ENCODE measurements around the gene DGCR6L.
"Not testable (repeated sequence)": the region's sequence is repeated elsewhere in the genome, so short reads cannot be mapped to it uniquely, and the experiment has no call there.

DGCR6L gene

GRCh38 chr22:20273758-20274181, 46.1 kb downstream of the DGCR6L start:
- DNase-seq = no peak

DNA sequence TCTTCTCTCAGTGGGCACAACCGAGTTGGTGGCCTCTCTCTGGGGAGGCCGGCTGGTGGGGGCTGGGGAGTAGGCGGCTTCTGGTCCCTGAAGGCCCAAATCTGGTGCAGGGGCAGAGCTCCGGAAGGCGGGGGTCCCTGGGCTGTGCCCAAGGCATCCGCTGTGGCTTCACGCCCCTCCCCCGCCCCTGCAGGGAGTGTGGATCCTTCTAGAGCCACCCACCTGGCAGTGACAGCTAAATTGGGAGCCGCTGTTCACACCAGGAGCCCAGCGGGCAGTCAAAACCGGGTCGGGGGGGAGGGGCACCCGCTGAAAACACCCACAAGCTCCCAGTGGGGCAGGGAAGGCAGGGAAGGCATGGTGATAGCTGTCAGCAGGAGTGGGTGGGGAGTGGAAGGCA, 47.2 kb downstream of the DGCR6L start:
- no peak for DNase-seq

GRCh38 chr22:20272174-20272573, 47.7 kb downstream of the DGCR6L start:
- DNase-seq = no peak

DNA sequence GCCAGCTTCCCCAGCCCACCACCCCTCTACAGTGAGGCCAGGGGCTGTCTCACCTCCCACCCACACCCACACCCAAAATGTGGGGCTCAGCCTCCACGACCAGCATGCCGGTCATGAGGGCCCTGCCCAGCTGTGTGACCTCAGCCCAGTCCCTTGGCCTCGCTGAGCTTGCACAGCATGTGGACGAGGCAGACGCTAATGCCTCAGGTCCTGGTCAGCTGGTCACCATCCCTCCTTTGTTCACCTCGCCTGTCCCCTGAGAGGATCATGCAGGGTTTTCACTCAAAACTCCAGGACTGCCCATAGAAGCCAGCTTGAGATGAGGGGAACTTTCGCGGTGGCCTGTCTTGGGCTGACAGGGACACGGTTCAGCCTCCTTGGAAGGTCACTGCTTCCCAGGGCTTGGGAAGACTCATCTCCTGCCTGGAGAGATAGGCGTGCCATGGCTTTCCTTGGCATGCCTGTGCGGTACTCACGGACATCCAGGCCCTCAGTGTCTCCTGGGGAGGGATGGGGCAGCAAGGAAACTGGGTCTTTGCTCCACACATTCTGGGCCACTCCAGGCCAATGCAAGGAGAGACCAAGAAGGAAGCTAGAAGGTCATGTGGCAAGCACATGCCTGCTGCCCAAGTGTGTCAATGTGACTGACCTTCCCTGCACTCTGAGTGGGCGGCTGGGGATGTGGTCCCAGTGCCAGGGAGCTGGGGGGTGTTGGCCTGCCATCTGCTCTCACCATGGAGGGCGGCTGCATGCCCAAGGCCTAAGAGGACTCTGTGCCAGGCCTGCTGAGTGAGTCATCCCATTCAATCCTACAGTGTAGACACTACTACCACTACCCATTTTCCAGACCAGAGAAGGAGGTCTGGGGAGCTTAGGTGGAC, 48.5 kb downstream of the DGCR6L start:
- DNase-seq = no peak

- not testable (repeated sequence) for DNase-seq
These were observed 49.4 kb downstream of the DGCR6L start for GRCh38 chr22:20270190-20271113.

GRCh38 chr22:20269673-20270072, 50.2 kb downstream of the DGCR6L start:
- not testable (repeated sequence) for DNase-seq

GRCh38 chr22:20269201-20269600, 50.7 kb downstream of the DGCR6L start:
- DNase-seq = not testable (repeated sequence)

GRCh38 chr22:20268279-20269012, 51.4 kb downstream of the DGCR6L start, which contains the start of gene RTN4R:
RTN4R (minus strand) TSS chr22:20268318; CDS start chr22:20268092, 226 bp downstream.
- DNase-seq = peak; percentile 38 to 51

DNA sequence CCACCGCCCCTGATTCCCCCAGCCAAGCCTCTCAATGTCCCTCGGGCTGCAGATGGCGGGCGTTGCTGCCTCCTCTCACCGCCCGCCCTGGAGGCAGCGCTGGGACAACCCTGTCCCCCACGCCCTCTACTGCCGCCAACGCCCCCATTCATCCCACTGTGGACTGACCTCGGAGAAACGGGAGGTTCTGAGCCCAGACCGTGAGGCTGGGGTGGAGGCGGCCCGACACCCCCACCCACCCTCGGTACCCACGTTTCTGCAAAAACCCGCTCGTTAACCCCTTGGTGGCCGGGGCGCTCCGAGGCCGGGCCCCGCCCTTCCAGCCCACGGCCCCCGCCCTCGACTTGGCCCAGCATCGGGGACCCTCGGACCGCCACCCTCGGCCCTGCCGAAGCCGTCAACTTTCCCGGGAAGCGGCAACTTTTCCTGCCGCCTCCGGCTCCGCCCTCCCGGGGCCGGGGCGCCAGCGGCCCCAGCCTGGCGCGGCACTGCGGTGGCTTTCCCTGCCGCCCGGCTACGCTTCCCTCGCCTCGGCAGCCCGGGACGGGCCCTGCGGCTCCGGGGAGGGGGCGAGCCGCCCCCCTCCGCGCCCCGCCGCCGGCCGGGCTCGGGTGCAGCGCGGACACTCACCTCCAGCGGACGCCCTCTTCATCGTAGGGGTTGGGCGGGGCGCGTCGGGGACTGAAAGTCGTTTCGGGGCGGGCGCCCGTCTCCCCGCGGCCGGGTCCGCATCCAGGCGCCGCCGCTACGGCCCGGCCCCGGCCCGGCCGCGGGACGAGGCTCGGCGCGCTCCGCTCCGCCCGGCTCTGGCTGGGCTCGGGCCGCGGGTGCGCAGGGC, 52.2 kb downstream of the DGCR6L start:
- no peak for DNase-seq

GRCh38 chr22:20266667-20267440, 53.0 kb downstream of the DGCR6L start:
- DNase-seq = not testable (repeated sequence)

DNA sequence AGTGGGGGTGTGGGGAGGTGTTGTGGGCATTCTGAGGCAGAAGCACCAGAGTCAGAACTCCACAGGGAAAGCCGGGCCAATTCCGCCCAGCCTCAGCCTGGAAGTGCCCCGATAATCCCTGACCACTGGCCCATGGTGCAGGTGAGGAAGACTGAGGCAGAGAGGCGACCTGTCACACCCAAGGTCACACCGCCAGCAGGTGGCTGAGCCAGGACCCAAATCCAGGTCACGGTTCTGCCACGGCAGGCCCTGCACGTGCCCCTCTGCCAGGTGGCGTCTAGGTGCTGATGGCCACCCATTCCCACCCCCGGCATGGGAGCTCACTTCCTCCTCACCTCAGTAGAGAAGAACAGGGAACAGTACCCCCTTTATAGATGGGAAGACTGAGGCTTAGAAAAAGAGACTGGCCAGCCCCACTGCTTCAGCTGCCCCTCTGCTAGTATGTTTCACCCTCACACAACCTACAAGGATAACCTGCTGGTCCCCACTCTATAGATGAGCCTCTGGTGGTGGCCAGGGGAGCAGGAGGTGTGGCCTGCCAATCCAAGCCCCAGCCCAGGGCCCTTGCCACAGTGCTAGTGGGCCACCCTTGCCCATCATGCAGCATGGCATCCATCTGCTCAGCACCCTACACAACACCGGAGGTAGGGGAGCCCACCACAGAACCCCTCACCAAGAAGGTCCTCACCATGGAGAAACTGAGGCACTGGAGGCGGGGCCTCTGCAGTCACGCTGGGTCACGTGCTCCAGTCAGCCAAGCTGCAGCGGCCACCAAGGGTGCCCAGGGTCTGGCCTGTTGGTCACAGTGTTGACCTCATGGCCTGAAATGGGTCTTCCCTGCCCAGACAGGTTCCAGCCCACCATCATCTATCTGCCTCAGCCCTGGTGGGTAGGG, 53.8 kb downstream of the DGCR6L start:
- DNase-seq = not testable (repeated sequence)

GRCh38 chr22:20264614-20265452, 55.0 kb downstream of the DGCR6L start:
- DNase-seq = no peak

All from NCI-H1930 (cell line).